ENCODE data around the gene SLC12A1. TPM values are rescaled to one million over a fixed set of nuclear protein-coding genes. Genes with fewer than 3 reads are reported as not detected.

Gene SLC12A1
- polyA plus RNA-seq (2013, experiment 1 of 2; ENCODE audit: insufficient read length): not detected
- polyA plus RNA-seq (2013, experiment 2 of 2; ENCODE audit: insufficient read length): not detected

GRCh38 chr15:48205981-48206380 is at the start of gene SLC12A1:
SLC12A1 (plus strand) TSS chr15:48206302; CDS start chr15:48207720, 1,418 bp downstream.
- DNase-seq: no peak

- no peak for DNase-seq
Measured at GRCh38 chr15:48168616-48169015, 37.5 kb upstream of the SLC12A1 start.

- no peak for DNase-seq
Measured at GRCh38 chr15:48170981-48171380, 35.1 kb upstream of the SLC12A1 start.

- no peak for DNase-seq
Measured at GRCh38 chr15:48175126-48175525, 31.0 kb upstream of the SLC12A1 start.

- DNase-seq: peak; percentile 11
Measured at GRCh38 chr15:48176112-48176511, 30.0 kb upstream of the SLC12A1 start.

- no peak for DNase-seq
Measured at GRCh38 chr15:48176957-48177356, 29.1 kb upstream of the SLC12A1 start.

GRCh38 chr15:48177383-48177765 is 28.7 kb upstream of the SLC12A1 start:
- peak; percentile 64 for DNase-seq

GRCh38 chr15:48177766-48178647 is 28.1 kb upstream of the SLC12A1 start, which contains the start of gene MYEF2:
MYEF2 (minus strand) TSS chr15:48178295; CDS start chr15:48178237, 58 bp downstream.
- DNase-seq: peak; percentile 76

- DNase-seq: no peak
Measured at GRCh38 chr15:48178648-48178931, 27.5 kb upstream of the SLC12A1 start.

- DNase-seq: no peak
Measured at GRCh38 chr15:48182749-48183148, 23.4 kb upstream of the SLC12A1 start.

GRCh38 chr15:48185529-48185928 is 20.6 kb upstream of the SLC12A1 start:
- no peak for DNase-seq

GRCh38 chr15:48186271-48186670 is 19.8 kb upstream of the SLC12A1 start:
- no peak for DNase-seq

GRCh38 chr15:48190932-48191573 is 15.0 kb upstream of the SLC12A1 start:
- DNase-seq: peak; percentile 78

GRCh38 chr15:48191574-48192225 is 14.4 kb upstream of the SLC12A1 start, which contains the start of gene CTXN2:
CTXN2 (plus strand) TSS chr15:48191665; CDS start chr15:48201301, 9,636 bp downstream.
- DNase-seq: no peak

- DNase-seq: no peak
Measured at GRCh38 chr15:48202068-48202467, 4.0 kb upstream of the SLC12A1 start.

GRCh38 chr15:48221261-48221660 is 15.2 kb downstream of the SLC12A1 start:
- no peak for DNase-seq

- no peak for DNase-seq
Measured at GRCh38 chr15:48221885-48222284, 15.8 kb downstream of the SLC12A1 start.

GRCh38 chr15:48222627-48223026 is 16.5 kb downstream of the SLC12A1 start:
- DNase-seq: no peak

GRCh38 chr15:48225771-48226170 is 19.7 kb downstream of the SLC12A1 start:
- DNase-seq: no peak

GRCh38 chr15:48230498-48230897 is 24.4 kb downstream of the SLC12A1 start:
- DNase-seq: no peak

GRCh38 chr15:48233246-48233645 is 27.1 kb downstream of the SLC12A1 start:
- DNase-seq: no peak

- DNase-seq: no peak
Measured at GRCh38 chr15:48239334-48239733, 33.2 kb downstream of the SLC12A1 start.

GRCh38 chr15:48242015-48242414 is 35.9 kb downstream of the SLC12A1 start:
- no peak for DNase-seq

Measured in fibroblast of skin of back (primary cell).